OCI-LY7 (cell line): ENCODE results near the gene SASH1. TPM values are rescaled to one million over a fixed set of nuclear protein-coding genes. Genes with fewer than 3 reads are reported as not detected.

Experiments
- BruUV-seq: library from RNA; stranded (reverse); fragments of 400-500 nt; replicated peaks from 2 replicates; lab custom pipeline; 2021; lab: Mats Ljungman, UMichigan
- CTCF ChIA-PET: fragments of 300-600 bp; sonication (Branson Sonifier 250); formaldehyde crosslinking; loops from one replicate; lab custom pipeline; 2022; ENCODE audit warnings: antibody characterized with exemption; ENCODE audit not compliant: unreplicated experiment; lab: Charles Lee
- POLR2A ChIA-PET: fragments of 300-600 bp; sonication (Branson Sonifier 250); formaldehyde crosslinking; loops from one replicate; lab custom pipeline; 2022; ENCODE audit warnings: antibody characterized with exemption; lab: Charles Lee
- DNase-seq: peaks from one replicate; pipeline ENCODE4 v3.0.0-alpha.2; 2015; ENCODE audit warnings: low spot score
- H2AFZ ChIP-seq: fragments of 200-600 bp; sonication (generic), shearing (Covaris generic); 2 replicates; pipeline ENCODE4 v1.6.1; 2014; ENCODE audit warnings: mild to moderate bottlenecking, antibody characterized with exemption, low read length, moderate library complexity
- H3K27ac ChIP-seq: fragments of 200-600 bp; sonication (generic); 2 replicates; pipeline ENCODE4 v1.5.1; 2014; ENCODE audit warnings: mixed run types, low read depth, mild to moderate bottlenecking, moderate library complexity, low read length, inconsistent platforms; ENCODE audit not compliant: poor library complexity, severe bottlenecking
- H3K36me3 ChIP-seq: fragments of 200-600 bp; sonication (generic); 2 replicates; pipeline ENCODE4 v1.6.1; 2014; ENCODE audit warnings: mild to moderate bottlenecking, antibody characterized with exemption, low read length, moderate library complexity, mixed read lengths; ENCODE audit not compliant: insufficient read depth
- H3K4me1 ChIP-seq: fragments of 200-600 bp; sonication (generic); 2 replicates; pipeline ENCODE4 v1.5.1; 2014; ENCODE audit warnings: mild to moderate bottlenecking, low read length; ENCODE audit not compliant: insufficient read depth, poor library complexity, severe bottlenecking
- H3K4me2 ChIP-seq: fragments of 200-600 bp; sonication (generic); 2 replicates; pipeline ENCODE4 v1.6.1; 2014; ENCODE audit warnings: mild to moderate bottlenecking, low read length
- H3K4me3 ChIP-seq: fragments of 200-600 bp; sonication (generic); 2 replicates; pipeline ENCODE4 v1.5.1; 2014; ENCODE audit warnings: mild to moderate bottlenecking, low read depth, low read length; ENCODE audit not compliant: poor library complexity, severe bottlenecking
- H3K79me2 ChIP-seq: fragments of 200-600 bp; sonication (generic); 2 replicates; pipeline ENCODE4 v1.6.1; 2016; ENCODE audit warnings: low read depth, mild to moderate bottlenecking, low read length, moderate library complexity, mixed read lengths; ENCODE audit not compliant: insufficient read depth
- H3K9me2 ChIP-seq: fragments of 200-600 bp; sonication (generic); 2 replicates; pipeline ENCODE4 v1.6.1; 2016; ENCODE audit warnings: mild to moderate bottlenecking, low read length, mixed read lengths; ENCODE audit not compliant: insufficient read depth
- H3K9me3 ChIP-seq: fragments of 200-600 bp; sonication (generic); 2 replicates; pipeline ENCODE4 v1.6.1; 2014; ENCODE audit warnings: mild to moderate bottlenecking, mixed run types, low read length, mixed read lengths
- H4K20me1 ChIP-seq: fragments of 200-600 bp; sonication (generic); 2 replicates; pipeline ENCODE4 v1.6.1; 2014; ENCODE audit warnings: mild to moderate bottlenecking, antibody characterized with exemption, low read length, moderate library complexity, mixed read lengths; ENCODE audit not compliant: insufficient read depth
- CTCF ChIP-seq: fragments of 200-600 bp; sonication (generic); conservative IDR thresholded peaks from 2 replicates; pipeline ENCODE4 v1.5.1; 2014; ENCODE audit warnings: mild to moderate bottlenecking, antibody characterized with exemption, low read length, moderate library complexity, mixed read lengths
- EZH2phosphoT487 ChIP-seq: fragments of 200-600 bp; sonication (generic); IDR thresholded peaks from 2 replicates; pipeline ENCODE4 v1.6.1; 2018; ENCODE audit warnings: low read depth, borderline replicate concordance, mild to moderate bottlenecking, mixed run types, antibody characterized with exemption, low read length, moderate library complexity, mixed read lengths
- intact Hi-C: fragments of 100-400 bp; cut with micrococcal nuclease; formaldehyde crosslinking; loops from one replicate; pipeline ENCODE4 v1.10.0; 2022; ENCODE audit not compliant: unreplicated experiment
- total RNA-seq, 2 experiments: library from RNA; depleted of rRNA in 1 of 2; stranded (reverse); fragments of >200 nt in 1 of 2; shearing (Covaris generic) in 1 of 2; gene quantifications; 2 replicates each; pipeline ENCODE4 v1.2.3, GENCODE V29; 2014 to 2022

Gene SASH1
- total RNA-seq, 2 experiments from 2014 or later = not detected

- Histone ChIP-seq H3K9me3 (no peaks in the 10 kb centered on the region), H2AFZ (no peak overlapping the region), H3K79me2 (no peaks in the 10 kb centered on the region), H3K9me2 (no peaks in the 10 kb centered on the region), H3K36me3 (no peaks in the 10 kb centered on the region), H3K4me1 (no peaks in the 10 kb centered on the region), H3K4me2 (no peak overlapping the region), H3K4me3 (no peak overlapping the region), H4K20me1 (no peaks in the 10 kb centered on the region), H3K27ac (no peak overlapping the region)
- intact Hi-C loops = no loop called here
- ChIA-PET POLR2A (interaction anchor here (0.8 kb wide), 1 partner anchor 9 kb away, joined by 3 read pairs; no protein-coding TSS in a partner anchor), CTCF (no interaction called here)
- BruUV-seq = no TSS peak
- TF ChIP-seq CTCF = no peak
- TF ChIP-seq EZH2phosphoT487 = no peak
- no peak for DNase-seq
Observed at GRCh38 chr6:148329596-148330381, 12.8 kb upstream of the SASH1 start.

DNA sequence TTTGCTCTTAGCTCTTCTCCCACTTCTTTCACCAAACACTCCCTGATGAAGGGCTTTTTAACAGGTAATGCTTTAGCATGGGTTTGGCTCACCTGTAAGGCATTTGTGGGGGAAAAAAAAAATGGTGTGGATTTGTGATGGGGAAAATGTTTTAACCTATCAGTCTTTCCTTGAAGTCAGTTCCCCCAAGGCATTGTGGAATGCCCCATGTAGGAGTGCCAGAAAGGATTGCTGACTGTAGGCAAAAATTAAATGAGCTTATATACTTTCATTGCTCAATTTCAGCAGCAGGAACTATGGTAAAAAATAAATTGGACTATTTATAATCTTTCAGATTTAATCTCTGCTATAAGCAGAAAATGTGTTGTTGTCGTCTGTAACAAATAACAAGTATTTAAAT, 10.6 kb upstream of the SASH1 start:
- H3K9me2 ChIP-seq = no peaks in the 10 kb centered on the region

More for the DNA sequence above, 10.6 kb upstream of the SASH1 start:
- no TSS peak for BruUV-seq
- Histone ChIP-seq H2AFZ (no peak overlapping the region), H3K4me2 (no peak overlapping the region), H3K36me3 (no peaks in the 10 kb centered on the region), H3K4me3 (no peak overlapping the region), H4K20me1 (no peaks in the 10 kb centered on the region), H3K79me2 (no peaks in the 10 kb centered on the region), H3K9me3 (no peaks in the 10 kb centered on the region), H3K27ac (no peak overlapping the region), H3K4me1 (no peaks in the 10 kb centered on the region)
- ChIA-PET CTCF (no interaction called here), POLR2A (no interaction called here)
- DNase-seq = no peak
- TF ChIP-seq CTCF (no peak), EZH2phosphoT487 (no peak)
- intact Hi-C loops = no loop called here
